HepG2 (cell line): Measurements from ENCODE around the gene FCN1. TPM values are rescaled to one million over a fixed set of nuclear protein-coding genes. Genes with fewer than 3 reads are reported as not detected.

Source experiments
- ATAC-seq: fragments of 200-7000 bp; cut with Tn5 transposase; 3 replicates; pipeline ENCODE4 v1.9.1; 2020; ENCODE audit warnings: mild to moderate bottlenecking, moderate library complexity
- BruUV-seq: library from RNA; stranded (reverse); fragments of 400-500 nt; replicated peaks from 2 replicates; lab custom pipeline; 2021; lab: Mats Ljungman, UMichigan
- CTCF ChIA-PET: fragments of 300-600 bp; formaldehyde crosslinking; extraction: SDS; loops from one replicate; lab custom pipeline; 2021; ENCODE audit warnings: low total read pairs, inconsistent platforms, low intra/inter-chr PET ratio; lab: Yijun Ruan, JAX
- POLR2A ChIA-PET: fragments of 350-600 bp; sonication (Branson Sonifier 250); formaldehyde crosslinking; loops from one replicate; lab custom pipeline; 2020; ENCODE audit warnings: antibody characterized with exemption, inconsistent platforms; lab: Yijun Ruan, JAX
- DNase-seq: peaks from one replicate; pipeline ENCODE4 v3.0.0-alpha.2; 2015; ENCODE audit warnings: low spot score
- FAIRE-seq: peaks from 3 replicates; lab custom pipeline; 2011; peaks lifted over from hg19 to GRCh38; lab: Jason Lieb, UNC
- H2AFZ ChIP-seq: one replicate; pipeline ENCODE4 v1.6.1; 2011; ENCODE audit warnings: low read length, inconsistent platforms
- H3K27ac ChIP-seq: fragments of 300-600 bp; 3 replicates; pipeline ENCODE4 v1.8.0; 2011; ENCODE audit warnings: mixed run types, mild to moderate bottlenecking, mixed read lengths, low read length, inconsistent platforms; ENCODE audit not compliant: insufficient read depth; ENCODE audit errors: extremely low read length
- H3K27me3 ChIP-seq, 2 experiments: fragments of 200-600 bp in 1 of 2; 2 replicates in 1 of 2; 3 replicates in 1 of 2; pipeline versions ENCODE4 v1.6.0 to v1.8.0; 2011; ENCODE audit warnings: low read length in 2 of 2, mild to moderate bottlenecking in 2 of 2, moderate library complexity in 2 of 2, inconsistent platforms in 1 of 2; ENCODE audit not compliant: insufficient read depth in 2 of 2, control insufficient read depth in 1 of 2
- H3K36me3 ChIP-seq, 2 experiments: fragments of 200-600 bp in 1 of 2; replicated peaks in 1 of 2; 2 replicates in 1 of 2; 3 replicates in 1 of 2; pipeline versions ENCODE4 v1.5.1 to v1.8.0; 2011; ENCODE audit warnings: low read length in 2 of 2, inconsistent platforms in 1 of 2; ENCODE audit not compliant: insufficient read depth in 2 of 2, control insufficient read depth in 1 of 2
- H3K4me1 ChIP-seq: 2 replicates; pipeline ENCODE4 v1.5.1; 2012; ENCODE audit warnings: low read length, inconsistent platforms; ENCODE audit not compliant: insufficient read depth
- H3K4me2 ChIP-seq: 2 replicates; pipeline ENCODE4 v1.6.0; 2011; ENCODE audit warnings: low read depth, low read length, inconsistent platforms
- H3K4me3 ChIP-seq, 3 experiments: fragments of 200-600 bp in 1 of 3; sonication (generic), shearing (Covaris generic) in 1 of 3; replicated peaks in 1 of 3; 2 replicates each; pipeline ENCODE4 v1.5.1; 2011 to 2016; ENCODE audit warnings: low read length in 3 of 3, inconsistent platforms in 2 of 3, low read depth in 2 of 3, mild to moderate bottlenecking in 2 of 3, control low read depth in 1 of 3, mixed read lengths in 1 of 3; ENCODE audit not compliant: insufficient read depth in 1 of 3
- H3K79me2 ChIP-seq: one replicate; pipeline ENCODE4 v1.6.1; 2011; ENCODE audit warnings: low read length, inconsistent platforms; ENCODE audit not compliant: insufficient read depth
- H3K9ac ChIP-seq: 2 replicates; pipeline ENCODE4 v1.6.0; 2011; ENCODE audit warnings: mild to moderate bottlenecking, low read depth, low read length, inconsistent platforms; ENCODE audit not compliant: insufficient read depth
- H3K9me3 ChIP-seq: 2 replicates; pipeline ENCODE4 v1.5.1; 2012; ENCODE audit warnings: mild to moderate bottlenecking, low read length
- H4K20me1 ChIP-seq: 2 replicates; pipeline ENCODE4 v1.6.0; 2011; ENCODE audit warnings: inconsistent platforms, mild to moderate bottlenecking, low read length, moderate library complexity; ENCODE audit not compliant: insufficient read depth
- HOXD1 ChIP-seq: sonication (generic); formaldehyde crosslinking; IDR thresholded peaks from 2 replicates; pipeline ENCODE4 v1.5.0; 2020; ENCODE audit warnings: missing genetic modification reagents
- PHF20 ChIP-seq: sonication (generic); formaldehyde crosslinking; IDR thresholded peaks from 2 replicates; pipeline ENCODE4 v1.5.0; 2020; ENCODE audit warnings: mild to moderate bottlenecking, missing genetic modification reagents
- POLR2G ChIP-seq: fragments of 200-400 bp; formaldehyde crosslinking; IDR thresholded peaks from 2 replicates; pipeline ENCODE4 v1.6.1; 2018; ENCODE audit warnings: mild to moderate bottlenecking, low read depth, low read length, moderate library complexity
- SP1 ChIP-seq, 2 experiments: fragments of 450-650 bp in 1 of 2; sonication (generic) in 1 of 2; formaldehyde crosslinking in 1 of 2; IDR thresholded peaks; 2 replicates each; pipeline versions ENCODE4 v1.4.0 to v1.6.1; 2016 to 2020; ENCODE audit warnings: missing genetic modification reagents in 1 of 2
- ZFP82 ChIP-seq: sonication (generic); formaldehyde crosslinking; IDR thresholded peaks from 2 replicates; pipeline ENCODE4 v1.5.1; 2020; ENCODE audit warnings: mild to moderate bottlenecking, missing genetic modification reagents, borderline replicate concordance
- ZNF841 ChIP-seq: sonication (generic); formaldehyde crosslinking; IDR thresholded peaks from 2 replicates; pipeline ENCODE4 v1.8.1; 2023; ENCODE audit warnings: missing genetic modification reagents, borderline replicate concordance
- ZNF878 ChIP-seq: sonication (generic); formaldehyde crosslinking; IDR thresholded peaks from 2 replicates; pipeline ENCODE4 v1.8.1; 2023; ENCODE audit warnings: mild to moderate bottlenecking, missing genetic modification reagents, moderate library complexity
- WGBS: methylation state at CpG from one replicate; pipeline ENCODE4 v1.1.6; 2017; ENCODE audit warnings: low lambda C conversion rate; 5-methylcytosine and 5-hydroxymethylcytosine counted together
- in situ Hi-C: cut with HindIII; loops from 2 replicates; pipeline ENCODE4 v1.10.0; 2017; ENCODE audit warnings: low pct_unique_long_range_greater_than_20kb; ENCODE audit not compliant: extremely low pct_ligation_motif_present
- intact Hi-C: fragments of 100-400 bp; cut with micrococcal nuclease; formaldehyde crosslinking; loops from one replicate; pipeline ENCODE4 v1.10.0; 2022; ENCODE audit not compliant: unreplicated experiment
- polyA plus RNA-seq, 8 experiments: library from polyadenylated mRNA; depleted of rRNA in 3 of 8; stranded (reverse) in 7 of 8; unstranded in 1 of 8; fragments of >200 nt; fragmentation: Illumina TruSeq in 4 of 8; extraction: Trizol in 4 of 8; gene quantifications; 2 replicates each; pipeline versions ENCODE4 v1.2.1 to v1.2.3, GENCODE V29; 2011 to 2016; ENCODE audit warnings: low read depth in 4 of 8, missing spikeins in 1 of 8, mixed read lengths in 1 of 8; ENCODE audit not compliant: insufficient read depth in 1 of 8
- total RNA-seq, 5 experiments: library from RNA; depleted of rRNA; stranded (reverse); fragments of >200 nt; fragmentation: Illumina TruSeq; extraction: Trizol; gene quantifications; 2 replicates each; pipeline ENCODE4 v1.2.3, GENCODE V29; 2016; ENCODE audit warnings: low read depth in 1 of 5
- TF ChIP-seq, protein P1 (sequence below): IDR thresholded peaks from 2 replicates; pipeline ENCODE4 v1.4.0; 2020; ENCODE audit warnings: mild to moderate bottlenecking, missing genetic modification reagents

Gene FCN1
- total and polyA plus RNA-seq, 2 of the 13 experiments (the other 11 are each of a cell fraction or from before 2014, with no cell fraction given), result not detected

DNA sequence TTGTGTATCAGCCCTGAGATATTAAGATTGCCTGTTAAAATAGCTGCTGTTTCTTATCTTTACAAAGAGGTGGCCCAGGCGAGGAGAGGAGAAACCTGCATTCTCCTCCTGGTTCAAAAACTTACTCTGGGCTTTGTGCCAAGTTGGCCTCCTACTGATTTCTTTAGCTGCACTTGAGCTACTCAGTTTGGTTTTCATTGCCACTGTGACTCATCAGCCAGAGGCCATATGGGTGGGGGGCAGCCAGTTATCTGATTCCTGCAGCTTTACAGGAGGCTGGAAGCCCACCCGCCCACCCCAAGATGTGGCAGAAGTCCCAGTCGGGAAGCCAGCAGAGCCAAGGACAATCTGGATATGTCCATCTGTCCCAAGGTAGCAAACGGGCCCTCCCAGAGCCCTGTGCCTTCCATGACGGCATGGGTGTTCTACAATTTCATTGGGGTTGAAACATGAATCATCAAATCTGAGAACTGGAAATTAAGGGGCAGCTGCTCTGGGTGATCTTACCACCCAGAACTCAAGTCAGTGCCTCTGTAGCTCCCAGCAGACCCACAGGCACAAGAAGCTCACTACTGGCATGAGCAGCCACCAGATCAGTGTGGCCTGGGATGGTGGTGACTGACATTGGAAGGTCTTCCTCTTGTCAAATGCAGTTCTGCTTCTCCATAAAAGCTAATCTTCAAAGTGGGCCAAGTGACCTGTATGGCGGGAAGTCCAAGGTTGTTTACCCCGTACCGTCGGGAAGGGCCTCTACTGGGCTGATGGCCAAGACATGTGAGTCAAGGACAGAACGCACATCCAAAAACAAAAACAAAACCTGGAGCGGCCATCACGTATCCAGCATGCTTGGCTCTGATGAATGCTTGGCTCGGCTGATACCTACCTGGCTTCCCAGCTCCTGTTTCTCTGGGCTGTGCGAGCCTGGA, 21.5 kb downstream of the FCN1 start:
- no TSS peak for BruUV-seq
- DNase-seq, result no peak
- Histone ChIP-seq H4K20me1 (no peaks in the 10 kb centered on the region), H2AFZ (no peak overlapping the region), H3K79me2 (no peaks in the 10 kb centered on the region), H3K4me2 (no peak overlapping the region), H3K27me3 (peaks cover 3 to 25% of the 10 kb centered on the region in 2 experiments; a peak in 3 of 5 replicates), H3K36me3 (no peaks in the 10 kb centered on the region), H3K4me3 (no peak overlapping the region), H3K4me1 (no peaks in the 10 kb centered on the region), H3K9me3 (no peaks in the 10 kb centered on the region), H3K27ac (no peak overlapping the region), H3K9ac (no peak overlapping the region)
- no peak for ATAC-seq
- TF ChIP-seq, protein P1, sequence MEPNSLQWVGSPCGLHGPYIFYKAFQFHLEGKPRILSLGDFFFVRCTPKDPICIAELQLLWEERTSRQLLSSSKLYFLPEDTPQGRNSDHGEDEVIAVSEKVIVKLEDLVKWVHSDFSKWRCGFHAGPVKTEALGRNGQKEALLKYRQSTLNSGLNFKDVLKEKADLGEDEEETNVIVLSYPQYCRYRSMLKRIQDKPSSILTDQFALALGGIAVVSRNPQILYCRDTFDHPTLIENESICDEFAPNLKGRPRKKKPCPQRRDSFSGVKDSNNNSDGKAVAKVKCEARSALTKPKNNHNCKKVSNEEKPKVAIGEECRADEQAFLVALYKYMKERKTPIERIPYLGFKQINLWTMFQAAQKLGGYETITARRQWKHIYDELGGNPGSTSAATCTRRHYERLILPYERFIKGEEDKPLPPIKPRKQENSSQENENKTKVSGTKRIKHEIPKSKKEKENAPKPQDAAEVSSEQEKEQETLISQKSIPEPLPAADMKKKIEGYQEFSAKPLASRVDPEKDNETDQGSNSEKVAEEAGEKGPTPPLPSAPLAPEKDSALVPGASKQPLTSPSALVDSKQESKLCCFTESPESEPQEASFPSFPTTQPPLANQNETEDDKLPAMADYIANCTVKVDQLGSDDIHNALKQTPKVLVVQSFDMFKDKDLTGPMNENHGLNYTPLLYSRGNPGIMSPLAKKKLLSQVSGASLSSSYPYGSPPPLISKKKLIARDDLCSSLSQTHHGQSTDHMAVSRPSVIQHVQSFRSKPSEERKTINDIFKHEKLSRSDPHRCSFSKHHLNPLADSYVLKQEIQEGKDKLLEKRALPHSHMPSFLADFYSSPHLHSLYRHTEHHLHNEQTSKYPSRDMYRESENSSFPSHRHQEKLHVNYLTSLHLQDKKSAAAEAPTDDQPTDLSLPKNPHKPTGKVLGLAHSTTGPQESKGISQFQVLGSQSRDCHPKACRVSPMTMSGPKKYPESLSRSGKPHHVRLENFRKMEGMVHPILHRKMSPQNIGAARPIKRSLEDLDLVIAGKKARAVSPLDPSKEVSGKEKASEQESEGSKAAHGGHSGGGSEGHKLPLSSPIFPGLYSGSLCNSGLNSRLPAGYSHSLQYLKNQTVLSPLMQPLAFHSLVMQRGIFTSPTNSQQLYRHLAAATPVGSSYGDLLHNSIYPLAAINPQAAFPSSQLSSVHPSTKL, result 0 out of 2 replicates have a peak, but pooled peaks have one; percentile 22
- no peak for TF ChIP-seq PHF20 (CRISPR knock-in tag)
- intact Hi-C loops (no loop called here), in situ Hi-C loops (no loop called here)
- ChIA-PET CTCF (no interaction called here), POLR2A (no interaction called here)
- 3% methylated on average over 4 of the region's 14 CpGs for WGBS
- no peak for FAIRE-seq

DNA sequence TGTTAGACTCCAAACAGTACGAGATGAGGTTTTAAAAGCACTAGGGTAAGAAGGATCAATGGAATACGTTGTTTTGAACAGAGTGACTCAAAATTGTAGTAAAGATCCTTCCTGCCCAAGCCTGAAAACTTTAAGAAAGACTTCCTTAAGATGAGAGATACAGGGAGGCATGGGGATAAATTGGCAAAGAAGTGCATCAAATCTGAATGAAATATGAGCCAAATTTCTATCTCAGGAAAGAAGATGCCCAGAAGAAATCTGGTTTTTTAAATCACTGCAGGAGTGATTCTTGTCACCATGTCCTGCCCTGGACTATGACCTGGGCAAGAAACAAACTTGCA, 22.2 kb downstream of the FCN1 start:
- no TSS peak for BruUV-seq
- intact Hi-C loops (no loop called here), in situ Hi-C loops (no loop called here)
- Histone ChIP-seq H3K79me2 (no peaks in the 10 kb centered on the region), H3K4me2 (no peak overlapping the region), H3K9me3 (no peaks in the 10 kb centered on the region), H2AFZ (no peak overlapping the region), H3K36me3 (no peaks in the 10 kb centered on the region), H3K27me3 (peaks cover 3 to 25% of the 10 kb centered on the region in 2 experiments; a peak in 3 of 5 replicates), H3K9ac (no peak overlapping the region), H3K4me3 (no peak overlapping the region), H3K27ac (no peak overlapping the region), H3K4me1 (no peaks in the 10 kb centered on the region), H4K20me1 (no peaks in the 10 kb centered on the region)
- FAIRE-seq (no peak), ATAC-seq (no peak), DNase-seq (no peak)
- WGBS, result 0% methylated on average over 2 of the region's 2 CpGs
- CTCF ChIA-PET, result no interaction called here
- POLR2A ChIA-PET, result no interaction called here
- TF ChIP-seq ZFP82 (CRISPR knock-in tag) (no peak), POLR2G (no peak), SP1 (IDR thresholded peaks at IDR 0.05) (no peak), SP1 (CRISPR knock-in tag; IDR thresholded peaks at IDR 0.05) (no peak), ZNF878 (CRISPR knock-in tag) (no peak), ZNF841 (CRISPR knock-in tag) (no peak), HOXD1 (no peak)
